GM23248 (cell line): ENCODE data around the gene NCKAP1.

Experiments used
- EZH2 ChIP-seq: fragments of 200-600 bp; sonication (generic); IDR thresholded peaks from 2 replicates; pipeline ENCODE4 v1.6.1; 2018; ENCODE audit warnings: antibody characterized with exemption, mild to moderate bottlenecking; ENCODE audit not compliant: insufficient read depth, poor library complexity, severe bottlenecking
- EZH2phosphoT487 ChIP-seq: fragments of 200-600 bp; sonication (generic); IDR thresholded peaks from 2 replicates; pipeline ENCODE4 v1.6.1; 2018; ENCODE audit warnings: antibody characterized with exemption, moderate library complexity, mild to moderate bottlenecking, low read depth; ENCODE audit not compliant: insufficient read depth

DNA sequence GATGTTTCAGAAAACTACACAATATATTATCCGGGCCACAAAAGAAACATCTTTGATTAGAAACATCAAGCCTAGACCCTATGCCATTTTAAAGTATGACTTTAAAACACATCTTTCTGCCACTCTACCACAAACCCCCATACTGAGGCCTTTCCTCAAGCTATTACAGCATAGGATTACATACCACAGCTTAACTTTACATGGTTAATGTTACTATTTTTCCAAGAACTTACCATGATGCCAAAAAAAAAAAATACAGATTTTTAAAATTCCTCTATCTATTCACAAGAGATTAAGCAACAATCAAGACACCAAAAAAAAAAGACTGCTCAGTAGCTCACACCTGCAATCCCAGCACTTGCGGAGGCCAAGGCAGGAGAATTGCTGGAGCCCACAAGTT is 9.0 kb downstream of the NCKAP1 start:
- no peak for TF ChIP-seq EZH2
- no peak for TF ChIP-seq EZH2phosphoT487
